Mucosa of rectum (tissue), 2 donors: ENCODE measurements around the gene DGKD.

ENCODE experiments used
- H3K27ac ChIP-seq, 2 donors: one replicate each; pipeline ENCODE4 v1.7.0; 2013; ENCODE audit warnings: inconsistent platforms in 2 of 2, low read depth in 2 of 2, low read length in 2 of 2
- H3K27me3 ChIP-seq, 2 donors: one replicate each; pipeline ENCODE4 v1.7.0; 2013; ENCODE audit warnings: low read length in 2 of 2; ENCODE audit not compliant: control insufficient read depth in 2 of 2, insufficient read depth in 2 of 2
- H3K36me3 ChIP-seq, 2 donors: one replicate each; pipeline ENCODE4 v1.7.0; 2013; ENCODE audit warnings: low read length in 2 of 2; ENCODE audit not compliant: control insufficient read depth in 2 of 2, insufficient read depth in 2 of 2
- H3K4me1 ChIP-seq, 2 donors: one replicate each; pipeline ENCODE4 v1.7.0; 2013; ENCODE audit warnings: low read length in 2 of 2, mild to moderate bottlenecking in 1 of 2; ENCODE audit not compliant: control insufficient read depth in 2 of 2, insufficient read depth in 2 of 2
- H3K4me3 ChIP-seq, 2 donors: one replicate each; pipeline ENCODE4 v1.7.0; 2013; ENCODE audit warnings: low read length in 2 of 2
- H3K9ac ChIP-seq, 2 donors: one replicate each; pipeline ENCODE4 v1.7.0; 2013; ENCODE audit warnings: low read length in 2 of 2, low read depth in 1 of 2, mild to moderate bottlenecking in 1 of 2
- H3K9me3 ChIP-seq, 2 donors: one replicate each; pipeline ENCODE4 v1.7.0; 2013; ENCODE audit warnings: low read length in 2 of 2; ENCODE audit not compliant: control insufficient read depth in 2 of 2
- donor health status: healthy.
- donor health status: Normal muscosa, but diverticular disease.

The DGKD gene

DNA sequence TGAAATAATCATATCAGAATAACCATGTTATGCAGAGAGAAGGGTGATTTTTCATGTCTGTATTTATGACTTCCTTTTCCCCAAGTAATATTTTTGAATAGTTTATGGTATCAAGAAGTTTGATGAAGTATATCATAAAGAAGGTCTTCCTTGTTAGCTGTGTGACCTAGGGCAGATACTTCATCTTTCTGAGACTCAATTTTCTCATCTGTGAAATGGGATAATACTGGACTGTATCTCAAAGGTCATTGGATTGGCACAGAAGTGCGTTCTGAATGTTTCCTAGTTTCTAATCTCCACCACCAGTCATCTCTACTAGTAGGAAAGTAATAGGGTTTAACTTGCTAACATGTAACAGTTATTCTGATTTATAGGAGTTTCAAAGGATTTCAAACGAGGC lies 52.6 kb downstream of the DGKD start:
- Histone ChIP-seq H3K4me1 (peaks cover 8 to 46% of the 10 kb centered on the region in 2 donors), H3K4me3 (no peak overlapping the region), H3K9ac (no peak overlapping the region), H3K36me3 (peaks cover 0 to 9% of the 10 kb centered on the region in 2 donors), H3K27ac (no peak overlapping the region), H3K9me3 (no peaks in the 10 kb centered on the region), H3K27me3 (no peaks in the 10 kb centered on the region)

GRCh38 chr2:233407771-233408181 lies 53.5 kb downstream of the DGKD start:
- Histone ChIP-seq H3K9ac (no peak overlapping the region), H3K27me3 (no peaks in the 10 kb centered on the region), H3K4me3 (no peak overlapping the region), H3K9me3 (peaks cover 0 to 3% of the 10 kb centered on the region in 2 donors), H3K27ac (peak overlapping the region; percentile 83 to 91), H3K36me3 (peaks cover 0 to 7% of the 10 kb centered on the region in 2 donors), H3K4me1 (peaks cover 8 to 39% of the 10 kb centered on the region in 2 donors)

- Histone ChIP-seq H3K27ac (peak overlapping the region; percentile 83 to 91), H3K9ac (peak overlapping the region; percentile 52 to 56), H3K4me1 (peaks cover 8 to 41% of the 10 kb centered on the region in 2 donors), H3K27me3 (no peaks in the 10 kb centered on the region), H3K4me3 (peak overlapping the region; percentile 41 to 55), H3K9me3 (peaks cover 0 to 3% of the 10 kb centered on the region in 2 donors), H3K36me3 (peaks cover 0 to 7% of the 10 kb centered on the region in 2 donors)
Observed at GRCh38 chr2:233408366-233409285, 54.3 kb downstream of the DGKD start.

- Histone ChIP-seq H3K27ac (peak overlapping the region; percentile 83 to 91), H3K36me3 (peaks cover 0 to 9% of the 10 kb centered on the region in 2 donors), H3K9ac (peak overlapping the region; percentile 56), H3K4me3 (peak overlapping the region; percentile 41 to 55), H3K4me1 (peaks cover 14 to 43% of the 10 kb centered on the region in 2 donors), H3K9me3 (peaks cover 0 to 3% of the 10 kb centered on the region in 2 donors), H3K27me3 (no peaks in the 10 kb centered on the region)
Observed at GRCh38 chr2:233409286-233409991, 55.1 kb downstream of the DGKD start.

DNA sequence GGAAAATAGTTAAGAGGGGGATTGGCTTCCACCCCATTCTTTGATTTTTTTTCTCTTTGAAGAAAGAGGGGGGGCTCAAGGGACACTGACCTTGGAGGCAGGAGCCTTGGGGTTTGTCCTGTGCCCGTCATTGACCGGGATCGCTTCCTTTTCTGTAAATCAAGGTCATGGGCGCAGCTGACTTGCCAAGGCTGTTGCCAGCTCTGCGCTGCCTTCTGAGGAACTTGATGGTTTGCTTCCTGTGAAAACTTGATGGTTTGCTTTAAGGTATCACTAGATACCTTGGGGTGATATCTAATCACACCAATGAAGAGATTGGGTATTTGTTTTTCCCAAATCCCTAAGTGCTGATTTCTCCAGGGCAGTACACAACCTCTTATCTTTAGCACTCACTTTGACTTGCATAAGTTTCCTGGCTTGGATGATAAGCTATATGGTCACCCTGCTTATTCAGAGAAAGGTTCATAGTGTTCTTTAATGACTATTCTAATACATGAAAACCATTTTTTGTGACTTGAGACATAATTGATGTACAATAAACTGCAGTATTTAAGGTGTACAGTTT lies 56.0 kb downstream of the DGKD start:
- Histone ChIP-seq H3K4me1 (peaks cover 22 to 48% of the 10 kb centered on the region in 2 donors), H3K27me3 (no peaks in the 10 kb centered on the region), H3K9me3 (peaks cover 0 to 3% of the 10 kb centered on the region in 2 donors), H3K4me3 (peak overlapping the region; percentile 30 to 42), H3K27ac (peak overlapping the region; percentile 83 to 91), H3K36me3 (peaks cover 0 to 11% of the 10 kb centered on the region in 2 donors), H3K9ac (peak overlapping the region; percentile 0 to 56)

DNA sequence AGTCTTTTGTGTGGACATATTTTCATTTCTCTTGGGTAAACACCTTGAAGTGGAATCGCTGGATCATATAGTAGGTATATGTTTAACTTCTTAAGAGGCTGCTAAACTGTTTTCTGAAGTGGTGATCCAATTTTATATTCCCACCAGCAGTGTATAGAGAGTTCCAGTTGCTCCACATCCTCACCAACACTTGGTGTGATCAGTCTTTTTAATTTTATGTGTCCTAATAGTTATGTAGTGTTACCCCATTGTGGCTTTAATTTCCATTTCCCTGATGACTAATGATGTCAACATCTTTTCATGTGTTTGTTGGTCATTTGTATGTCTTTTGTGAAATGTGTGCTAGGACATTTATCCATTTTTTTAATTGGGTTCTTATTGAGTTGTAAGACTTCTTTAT lies 56.9 kb downstream of the DGKD start:
- Histone ChIP-seq H3K9me3 (peaks cover 0 to 3% of the 10 kb centered on the region in 2 donors), H3K4me1 (peaks cover 23 to 56% of the 10 kb centered on the region in 2 donors), H3K4me3 (no peak overlapping the region), H3K36me3 (peaks cover 0 to 10% of the 10 kb centered on the region in 2 donors), H3K9ac (no peak overlapping the region), H3K27ac (peak overlapping the region; percentile 83 to 91), H3K27me3 (no peaks in the 10 kb centered on the region)

DNA sequence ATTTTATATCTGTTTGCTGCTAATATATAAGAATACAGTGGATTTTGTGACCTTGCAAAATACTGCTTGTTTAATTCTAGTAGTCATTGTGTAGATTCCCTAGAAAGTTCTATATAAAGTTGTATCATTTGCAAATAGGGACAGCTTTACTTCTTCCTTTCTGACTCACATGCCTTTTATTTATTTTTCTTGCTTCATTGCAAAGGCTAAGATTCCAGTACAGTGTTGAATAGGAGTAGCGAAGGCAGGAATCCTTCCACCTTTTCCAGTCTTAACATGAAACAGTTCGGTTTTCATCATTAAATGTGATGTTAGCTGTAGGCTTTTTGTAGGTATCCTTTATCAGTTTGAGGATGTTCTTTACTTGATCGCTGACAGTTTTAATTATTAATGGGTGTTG lies 58.1 kb downstream of the DGKD start:
- H3K9ac ChIP-seq: no peak overlapping the region
- H3K27me3 ChIP-seq: no peaks in the 10 kb centered on the region
- peaks cover 0 to 8% of the 10 kb centered on the region in 2 donors for H3K36me3 ChIP-seq
- H3K4me3 ChIP-seq: no peak overlapping the region
- H3K27ac ChIP-seq: no peak overlapping the region
- peaks cover 28 to 60% of the 10 kb centered on the region in 2 donors for H3K4me1 ChIP-seq
- H3K9me3 ChIP-seq: peaks cover 0 to 3% of the 10 kb centered on the region in 2 donors

GRCh38 chr2:233413046-233413445 lies 58.8 kb downstream of the DGKD start:
- peak overlapping the region in 1 of 2 donors; percentile 44 for H3K27ac ChIP-seq
- no peak overlapping the region for H3K9ac ChIP-seq
- H3K36me3 ChIP-seq: peaks cover 0 to 8% of the 10 kb centered on the region in 2 donors
- no peak overlapping the region for H3K4me3 ChIP-seq
- H3K4me1 ChIP-seq: peaks cover 28 to 56% of the 10 kb centered on the region in 2 donors
- H3K9me3 ChIP-seq: peaks cover 0 to 3% of the 10 kb centered on the region in 2 donors
- H3K27me3 ChIP-seq: no peaks in the 10 kb centered on the region

DNA sequence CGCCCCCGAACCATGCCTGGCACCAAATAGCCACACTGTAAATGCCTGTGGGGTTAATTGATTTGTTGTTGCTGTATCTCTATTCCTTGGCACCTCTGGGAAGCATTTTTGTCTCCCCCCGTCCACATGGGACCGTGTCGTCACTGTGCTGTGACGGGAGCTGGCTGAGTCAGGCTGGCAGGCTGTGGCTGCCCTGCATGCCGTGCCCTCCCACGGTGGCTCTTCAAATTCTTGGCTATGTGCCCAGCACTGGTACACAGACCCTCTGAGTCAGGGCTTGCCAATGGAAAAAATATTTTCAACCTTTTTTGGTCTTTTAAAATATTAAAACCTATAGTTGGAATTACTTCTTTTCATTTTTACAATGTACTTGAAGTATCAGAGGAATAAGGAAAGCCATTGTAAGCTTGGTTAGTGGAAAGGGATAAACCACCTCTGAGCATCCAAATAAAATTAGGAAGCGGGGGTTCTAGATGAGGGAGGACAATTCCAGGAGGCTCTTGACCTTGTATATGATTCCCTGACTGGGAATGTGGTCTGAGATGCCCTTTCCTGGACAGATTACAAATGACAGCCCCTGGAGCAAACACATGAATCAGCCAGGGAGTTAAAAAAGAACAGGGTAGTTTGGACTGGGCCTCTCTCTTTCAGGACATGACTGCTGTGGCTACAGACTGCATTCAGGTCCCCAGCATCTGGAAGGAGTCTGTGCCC lies 59.4 kb downstream of the DGKD start:
- H3K4me3 ChIP-seq: no peak overlapping the region
- H3K4me1 ChIP-seq: peaks cover 23 to 52% of the 10 kb centered on the region in 2 donors
- peaks cover 0 to 8% of the 10 kb centered on the region in 2 donors for H3K36me3 ChIP-seq
- peaks cover 0 to 3% of the 10 kb centered on the region in 2 donors for H3K9me3 ChIP-seq
- H3K27ac ChIP-seq: peak overlapping the region; percentile 19 to 44
- H3K9ac ChIP-seq: peak overlapping the region in 1 of 2 donors; percentile 2
- H3K27me3 ChIP-seq: no peaks in the 10 kb centered on the region
